Endothelial cell (in vitro differentiated cells): ENCODE measurements around the gene MBTPS1. TPM values are rescaled to one million over a fixed set of nuclear protein-coding genes. Genes with fewer than 3 reads are reported as not detected.

Experiments
- DNase-seq: peaks from one replicate; pipeline ENCODE4 v3.0.0; 2021; ENCODE audit warnings: low spot score
- H3K27ac Mint-ChIP-seq: one replicate; pipeline ENCODE4 v1.8.0; 2021; ENCODE audit warnings: mixed read lengths, inconsistent platforms; ENCODE audit not compliant: unreplicated experiment
- H3K27me3 Mint-ChIP-seq: one replicate; pipeline ENCODE4 v1.8.0; 2021; ENCODE audit warnings: mild to moderate bottlenecking, moderate library complexity, mixed read lengths, inconsistent platforms; ENCODE audit not compliant: unreplicated experiment
- H3K36me3 Mint-ChIP-seq: one replicate; pipeline ENCODE4 v1.8.0; 2021; ENCODE audit warnings: mild to moderate bottlenecking, low read depth, mixed read lengths, inconsistent platforms; ENCODE audit not compliant: unreplicated experiment
- H3K4me1 Mint-ChIP-seq: one replicate; pipeline ENCODE4 v1.8.0; 2021; ENCODE audit warnings: mild to moderate bottlenecking, mixed read lengths, inconsistent platforms; ENCODE audit not compliant: unreplicated experiment
- H3K4me3 Mint-ChIP-seq: one replicate; pipeline ENCODE4 v1.8.0; 2021; ENCODE audit warnings: mild to moderate bottlenecking, mixed read lengths, inconsistent platforms; ENCODE audit not compliant: unreplicated experiment
- H3K9me3 Mint-ChIP-seq: one replicate; pipeline ENCODE4 v1.8.0; 2021; ENCODE audit warnings: mixed read lengths, inconsistent platforms; ENCODE audit not compliant: unreplicated experiment
- CTCF ChIP-seq: fragments of 200-600 bp; sonication (generic); IDR thresholded peaks from one replicate; pipeline ENCODE4 v1.5.0; 2021; ENCODE audit warnings: antibody characterized with exemption; ENCODE audit not compliant: unreplicated experiment
- total RNA-seq: library from RNA; stranded (reverse); fragmentation: NEBNext Ultra II Directional; extraction: Animal tissue kit (Norgen Biotek cat#: 25700); gene quantifications from one replicate; pipeline ENCODE4 v1.2.1, GENCODE V29; 2021; ENCODE audit not compliant: unreplicated experiment

MBTPS1 gene
- total RNA-seq, 1 donor from 2014 or later: 79.7 TPM

DNA sequence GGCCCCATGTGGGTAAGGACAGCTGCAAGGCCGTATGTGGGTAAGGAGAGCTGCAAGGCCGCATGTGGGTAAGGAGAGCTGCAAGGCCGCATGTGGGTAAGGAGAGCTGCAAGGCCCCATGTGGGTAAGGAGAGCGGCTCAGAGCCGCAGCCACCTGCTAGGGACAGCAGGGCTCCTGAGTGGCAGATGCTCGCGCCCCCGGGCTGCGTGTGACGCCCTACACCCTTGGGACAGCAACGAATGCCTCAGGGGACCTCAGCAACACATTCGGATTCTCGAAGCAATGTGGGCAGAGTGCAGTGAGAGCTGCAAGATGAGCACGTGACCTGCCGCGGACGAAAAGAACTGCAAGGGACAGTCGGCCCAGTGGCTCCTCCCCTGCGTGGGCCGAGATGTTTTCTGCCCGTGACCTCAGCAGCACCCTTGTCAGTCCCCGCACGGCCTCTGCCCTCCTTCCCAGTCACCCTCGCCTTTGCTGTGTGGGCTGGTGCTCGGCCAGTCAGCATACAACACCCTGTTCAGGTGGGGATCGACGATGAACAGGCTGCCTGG lies 64.6 kb downstream of the MBTPS1 start:
- no peak for DNase-seq
- TF ChIP-seq CTCF: no peak
- Mint-ChIP-seq H3K9me3 (no peaks in the 10 kb centered on the region), H3K27me3 (peaks cover 2% of the 10 kb centered on the region), H3K36me3 (peaks cover 33% of the 10 kb centered on the region), H3K4me1 (no peaks in the 10 kb centered on the region), H3K4me3 (peak overlapping the region; percentile 3), H3K27ac (no peak overlapping the region)

DNA sequence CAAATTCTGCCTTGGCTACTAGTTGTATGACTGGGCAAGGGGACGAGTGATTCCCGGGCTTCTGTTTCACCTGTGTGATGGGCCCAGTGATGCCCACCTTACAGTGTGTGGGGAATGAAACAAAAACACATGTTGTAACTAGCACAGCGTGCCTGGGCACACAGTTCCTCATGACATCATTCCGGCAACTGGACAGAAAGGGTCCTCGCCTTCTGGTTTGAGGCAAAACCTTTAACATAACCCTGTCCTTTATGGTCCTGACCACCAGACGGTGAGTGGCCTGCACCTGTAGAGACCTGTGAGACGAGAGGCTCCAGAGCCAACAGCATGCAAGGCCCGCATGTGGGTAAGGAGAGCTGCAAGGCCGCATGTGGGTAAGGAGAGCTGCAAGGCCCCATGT lies 66.4 kb downstream of the MBTPS1 start:
- no peak for TF ChIP-seq CTCF
- Mint-ChIP-seq H3K36me3 (peaks cover 20% of the 10 kb centered on the region), H3K27ac (no peak overlapping the region), H3K9me3 (no peaks in the 10 kb centered on the region), H3K4me3 (no peak overlapping the region), H3K27me3 (peaks cover 5% of the 10 kb centered on the region), H3K4me1 (no peaks in the 10 kb centered on the region)
- DNase-seq: no peak

- H3K27me3 Mint-ChIP-seq: peaks cover 5% of the 10 kb centered on the region
- no peak overlapping the region for H3K4me3 Mint-ChIP-seq
- DNase-seq: no peak
- TF ChIP-seq CTCF: no peak
- H3K27ac Mint-ChIP-seq: no peak overlapping the region
- no peaks in the 10 kb centered on the region for H3K9me3 Mint-ChIP-seq
- H3K4me1 Mint-ChIP-seq: peaks cover under 1% of the 10 kb centered on the region
- peaks cover 20% of the 10 kb centered on the region for H3K36me3 Mint-ChIP-seq
Measured at GRCh38 chr16:84049403-84050060, 67.2 kb downstream of the MBTPS1 start.

- Mint-ChIP-seq H3K27me3 (peaks cover 5% of the 10 kb centered on the region), H3K27ac (no peak overlapping the region), H3K4me1 (peaks cover 6% of the 10 kb centered on the region), H3K4me3 (no peak overlapping the region), H3K9me3 (no peaks in the 10 kb centered on the region), H3K36me3 (peaks cover 16% of the 10 kb centered on the region)
- DNase-seq: no peak
- TF ChIP-seq CTCF: no peak
Measured at GRCh38 chr16:84048871-84049270, 67.9 kb downstream of the MBTPS1 start.

- DNase-seq: no peak
- Mint-ChIP-seq H3K27me3 (peaks cover 5% of the 10 kb centered on the region), H3K4me1 (peaks cover 8% of the 10 kb centered on the region), H3K9me3 (no peaks in the 10 kb centered on the region), H3K27ac (no peak overlapping the region), H3K4me3 (no peak overlapping the region), H3K36me3 (peaks cover 14% of the 10 kb centered on the region)
- TF ChIP-seq CTCF: no peak
Measured at GRCh38 chr16:84048270-84048669, 68.5 kb downstream of the MBTPS1 start.
